ENCODE data around the gene PRR3.
"Not testable (repeated sequence)": the region's sequence is repeated elsewhere in the genome, so short reads cannot be mapped to it uniquely, and the experiment has no call there.

PRR3 gene, protein sequence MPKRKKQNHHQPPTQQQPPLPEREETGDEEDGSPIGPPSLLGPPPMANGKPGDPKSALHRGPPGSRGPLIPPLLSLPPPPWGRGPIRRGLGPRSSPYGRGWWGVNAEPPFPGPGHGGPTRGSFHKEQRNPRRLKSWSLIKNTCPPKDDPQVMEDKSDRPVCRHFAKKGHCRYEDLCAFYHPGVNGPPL

DNA sequence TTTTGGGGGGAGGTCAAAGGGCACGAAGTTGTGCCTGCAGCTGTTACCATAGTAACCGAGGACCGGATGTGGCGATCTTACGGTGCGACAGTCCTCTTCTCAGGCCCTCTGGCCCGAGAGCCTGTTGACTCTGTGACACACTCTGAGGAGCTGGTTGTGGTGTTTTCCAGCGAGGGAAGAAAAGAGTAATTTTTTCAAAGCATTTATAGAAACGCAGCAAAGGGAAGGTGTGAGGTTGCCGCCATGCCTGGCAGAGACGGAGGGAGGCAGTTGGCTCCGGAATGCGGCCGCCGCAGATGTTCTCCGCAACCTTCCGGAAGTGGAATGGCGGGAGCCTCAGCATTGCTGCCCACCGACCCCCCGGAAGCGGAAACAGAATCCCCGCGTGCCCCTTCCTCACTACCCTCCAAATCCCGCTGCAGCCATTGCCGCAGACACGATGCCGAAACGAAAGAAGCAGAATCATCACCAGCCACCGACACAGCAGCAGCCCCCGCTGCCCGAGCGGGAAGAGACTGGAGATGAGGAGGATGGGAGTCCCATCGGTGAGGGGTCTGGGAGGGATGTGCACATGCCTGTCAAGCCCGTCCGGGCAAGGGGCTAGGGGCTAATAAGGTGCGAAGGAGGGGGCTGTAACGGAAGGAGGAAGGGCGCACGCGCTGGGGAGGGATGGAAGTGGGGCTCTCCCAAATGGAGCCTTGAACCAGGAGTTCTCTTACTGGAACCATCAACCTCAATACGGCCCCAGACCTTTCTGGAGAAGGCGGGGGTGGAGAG is at the start of gene PRR3:
TSS of gene PRR3 (plus strand) at position 390 of the 777 bp plus-strand sequence. CDS start at position 440, 50 bp downstream.
- peak; percentile 58 to 76 for DNase-seq (ENCODE audit: low read depth in 2 of 2)

DNA sequence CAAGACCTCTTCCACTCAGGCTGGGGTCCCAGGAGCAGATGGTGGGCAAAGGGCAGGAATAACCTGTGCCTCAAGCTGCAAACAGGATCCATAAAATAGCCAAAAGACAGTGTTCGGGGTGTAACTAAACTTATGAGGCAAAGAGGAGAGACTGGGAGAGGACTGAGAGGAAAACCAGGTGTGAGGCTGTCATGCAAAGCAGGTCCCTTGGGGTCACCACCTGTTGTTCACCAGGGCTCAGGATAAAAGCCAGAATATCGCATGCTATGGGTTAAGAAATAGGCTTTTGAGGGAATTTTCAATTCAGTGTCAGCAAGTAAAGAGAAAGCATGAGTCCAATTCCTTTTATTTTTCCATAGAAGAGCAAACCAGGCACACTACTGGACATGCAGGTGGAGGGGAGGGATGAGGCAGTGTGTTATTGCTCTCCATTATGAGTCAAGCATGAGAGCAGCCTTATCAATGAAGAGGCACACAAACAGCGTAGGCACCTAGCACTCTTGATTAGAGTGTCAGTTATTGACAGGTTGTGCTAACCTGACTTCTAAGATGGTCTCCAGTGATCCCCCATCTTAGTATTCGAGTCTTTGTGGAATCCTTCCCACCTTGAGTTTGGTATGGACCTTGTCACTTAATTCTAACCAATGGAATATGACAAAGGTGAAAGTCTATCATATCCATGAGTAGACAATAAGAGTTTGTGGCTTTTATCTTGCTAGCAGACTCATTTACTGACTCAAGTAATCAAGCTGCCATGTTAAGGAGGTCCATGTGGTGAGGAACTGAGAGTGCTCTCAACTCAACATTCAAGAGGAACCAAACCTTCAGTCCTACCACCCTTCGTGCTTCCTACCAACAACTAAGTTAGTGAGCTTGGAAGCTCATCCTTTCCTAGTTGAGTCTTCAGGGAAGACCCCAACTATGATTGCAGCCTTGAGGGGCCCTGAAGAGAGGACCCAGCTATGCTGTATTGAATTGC is 49.0 kb upstream of the PRR3 start:
- DNase-seq (ENCODE audit: low read depth in 2 of 2): no peak

DNA sequence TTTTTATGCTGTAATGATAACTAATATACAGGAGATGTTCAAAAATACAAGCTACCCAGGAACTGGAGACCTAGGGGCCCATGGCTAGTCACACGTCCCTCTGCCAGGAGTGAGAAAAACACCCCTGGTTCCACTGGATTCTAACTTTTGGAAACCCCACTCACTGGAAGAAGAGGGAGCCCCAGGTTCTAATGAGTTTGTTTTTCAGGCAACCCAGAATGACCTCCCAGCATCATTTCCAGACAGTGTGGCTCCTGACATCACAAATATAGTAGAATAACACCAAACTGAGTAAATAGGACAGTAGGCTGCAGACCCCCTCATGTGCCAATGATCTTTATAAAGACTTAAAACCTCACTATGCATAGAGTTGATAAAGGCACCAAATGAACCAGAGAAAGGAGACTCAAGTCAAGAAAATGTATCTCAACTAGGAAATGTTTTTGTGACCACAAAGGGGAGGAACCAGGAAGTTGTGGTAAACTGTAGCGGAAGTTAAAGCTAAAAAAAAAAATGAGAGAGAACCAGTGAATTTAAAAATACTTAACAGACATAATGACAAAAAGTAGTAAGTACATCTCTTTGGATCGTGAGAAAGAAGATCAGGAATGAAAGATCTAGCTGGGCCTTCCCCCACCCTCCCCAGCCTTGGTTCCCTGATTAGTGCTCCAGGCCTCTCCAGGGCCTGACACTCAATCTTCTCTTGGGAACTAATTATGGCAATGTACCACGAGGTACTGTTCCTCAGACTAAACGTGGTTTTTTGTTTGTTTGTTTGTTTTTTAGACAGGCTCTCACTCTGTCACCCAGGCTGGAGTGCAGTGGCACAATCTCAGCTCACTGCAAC is 48.0 kb upstream of the PRR3 start:
- DNase-seq (ENCODE audit: low read depth in 2 of 2): no peak

DNA sequence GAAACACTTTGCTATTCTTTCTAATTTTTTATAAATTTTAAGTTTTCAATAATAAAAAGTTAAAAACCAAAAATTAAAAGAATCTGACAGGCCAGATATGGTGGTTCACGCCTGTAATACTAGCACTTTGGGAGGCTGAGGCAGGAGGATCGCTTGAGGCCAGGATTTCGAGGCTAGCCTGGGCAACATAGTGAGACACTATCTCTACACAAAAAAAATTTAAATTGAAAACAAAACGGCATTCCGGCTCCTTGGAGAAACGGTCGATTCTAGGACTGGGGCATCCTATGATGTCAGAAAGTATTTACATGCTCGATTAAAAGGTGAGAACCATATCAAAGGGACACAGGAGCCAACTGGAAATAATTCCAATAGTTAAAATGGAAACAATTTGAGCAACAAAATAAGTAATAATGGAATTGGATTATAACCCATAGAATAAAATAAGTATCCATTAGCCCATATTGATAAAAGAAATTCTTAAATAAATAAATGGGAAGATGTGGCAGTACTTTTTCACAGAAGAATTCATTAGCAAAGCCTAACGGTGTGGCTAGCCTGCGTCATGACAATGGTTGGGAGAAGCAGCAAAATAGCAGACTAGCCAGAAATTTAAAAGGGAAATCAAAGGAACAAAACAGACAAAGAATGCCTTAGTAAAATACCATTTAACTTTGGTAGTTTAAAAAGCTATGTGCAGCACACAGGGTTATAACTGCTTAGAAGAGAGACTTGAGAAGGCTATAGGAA is 46.5 kb upstream of the PRR3 start:
- no peak for DNase-seq (ENCODE audit: low read depth in 2 of 2)

DNA sequence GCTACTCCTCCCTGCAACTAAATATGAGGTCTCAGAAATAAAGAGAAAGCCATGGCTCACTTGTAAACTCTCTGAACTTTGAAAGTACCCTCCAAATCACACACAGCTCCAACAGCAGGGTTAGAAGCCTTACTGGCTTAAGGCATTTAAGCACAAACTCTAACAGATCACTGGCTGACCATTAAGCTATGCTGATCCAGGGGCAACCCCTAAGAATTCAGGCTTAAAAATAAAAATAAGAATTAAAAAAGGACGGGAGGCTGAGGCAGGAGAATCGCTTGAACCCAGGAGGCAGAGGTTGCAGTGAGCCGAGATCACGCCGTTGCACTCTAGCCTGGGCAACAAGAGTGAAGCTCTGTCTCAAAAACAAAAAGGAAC is 45.9 kb upstream of the PRR3 start:
- DNase-seq (ENCODE audit: low read depth in 2 of 2): no peak

DNA sequence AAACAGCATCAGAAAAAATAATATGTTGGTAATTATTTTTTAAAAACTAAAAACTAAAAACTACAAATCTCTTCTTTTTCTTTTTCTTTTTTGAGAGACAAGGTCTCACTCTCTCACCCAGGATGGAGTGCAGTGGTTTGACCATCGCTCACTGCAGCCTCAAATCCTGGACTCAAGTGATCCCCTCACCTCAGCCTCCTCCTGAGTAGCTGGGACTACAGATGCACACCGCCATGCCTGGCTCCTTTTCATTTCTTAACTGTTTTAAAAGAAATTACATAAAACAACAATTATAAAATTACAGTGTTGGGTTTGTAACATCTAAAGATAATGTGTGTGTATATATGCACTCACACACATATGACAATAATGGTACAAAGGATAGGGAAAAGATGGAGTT is 43.6 kb upstream of the PRR3 start:
- DNase-seq (ENCODE audit: low read depth in 2 of 2): no peak

DNA sequence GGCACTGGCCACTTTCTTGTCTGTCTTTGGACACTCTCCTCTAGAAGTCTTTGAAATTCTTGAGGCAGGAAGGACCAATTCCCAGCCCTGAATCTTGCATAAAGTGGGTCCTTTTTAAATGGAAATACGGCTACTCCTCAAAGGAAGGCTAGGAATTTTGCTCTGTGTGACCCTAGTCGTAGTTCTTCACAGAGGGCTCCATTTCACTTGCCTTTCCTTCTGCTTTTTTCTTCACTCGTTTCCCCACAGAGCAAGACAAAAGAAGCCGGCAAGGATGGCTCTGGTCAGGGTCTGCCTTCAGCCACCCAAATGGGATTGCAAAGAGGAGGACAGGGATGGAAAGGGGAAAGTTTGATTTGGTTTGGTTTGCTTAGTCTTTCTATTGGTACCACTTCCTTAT is 42.0 kb upstream of the PRR3 start:
- DNase-seq (ENCODE audit: low read depth in 2 of 2): no peak

DNA sequence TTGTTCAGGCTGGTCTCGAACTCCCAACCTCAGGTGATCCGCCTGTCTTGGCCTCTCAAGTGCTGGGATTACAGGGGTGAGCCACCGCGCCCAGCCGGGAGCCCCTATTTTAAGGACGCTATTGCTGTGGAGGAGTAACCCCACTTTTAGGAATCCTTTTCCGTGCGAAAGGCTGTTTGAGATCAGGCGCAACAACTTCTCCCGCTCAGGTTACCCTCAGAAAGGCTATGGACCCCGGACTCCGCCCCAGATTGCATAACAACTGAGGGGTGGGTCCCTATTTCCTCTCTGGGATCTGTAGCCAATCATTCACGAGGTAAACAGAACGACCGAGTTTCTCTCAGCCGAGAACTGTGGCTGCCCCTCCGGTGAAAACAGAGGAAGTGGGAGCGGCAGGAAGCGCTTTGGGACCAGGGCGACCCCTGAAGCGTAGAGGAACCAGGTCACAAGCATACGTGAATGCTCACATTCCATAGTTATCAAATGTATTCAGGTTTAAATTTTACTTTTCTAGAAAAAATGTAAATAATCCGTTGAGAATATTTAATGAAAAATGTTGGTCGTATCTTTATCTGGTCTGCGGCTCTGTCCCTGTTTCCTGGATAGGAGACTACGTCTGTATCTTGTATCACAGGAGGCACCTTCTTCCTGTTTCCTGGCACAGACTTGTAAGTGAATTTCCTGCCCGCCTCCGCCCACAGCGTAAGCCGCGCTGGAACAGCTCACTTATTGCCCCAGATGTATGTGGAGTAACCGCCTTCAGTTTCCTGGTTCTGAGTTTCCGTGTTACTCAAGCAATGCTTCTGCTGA is 40.9 kb upstream of the PRR3 start:
- DNase-seq (ENCODE audit: low read depth in 2 of 2): peak; percentile 78 to 82

DNA sequence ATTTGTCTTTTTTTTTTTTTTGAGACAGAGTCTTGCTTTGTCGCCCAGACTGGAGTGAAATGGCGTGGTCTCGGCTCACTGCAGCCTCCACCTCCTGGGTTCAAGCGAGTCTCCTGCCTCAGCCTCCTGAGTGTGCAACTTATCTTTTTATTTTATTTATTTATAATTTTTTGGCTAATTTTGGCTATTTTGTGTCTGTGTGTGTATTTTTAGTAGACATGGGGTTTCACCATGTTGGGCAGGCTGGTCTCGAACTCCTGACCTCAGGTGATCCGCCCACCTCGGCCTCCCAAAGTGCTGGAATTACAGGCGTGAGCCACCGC is 40.4 kb upstream of the PRR3 start:
- not testable (repeated sequence) for DNase-seq (ENCODE audit: low read depth in 2 of 2)

DNA sequence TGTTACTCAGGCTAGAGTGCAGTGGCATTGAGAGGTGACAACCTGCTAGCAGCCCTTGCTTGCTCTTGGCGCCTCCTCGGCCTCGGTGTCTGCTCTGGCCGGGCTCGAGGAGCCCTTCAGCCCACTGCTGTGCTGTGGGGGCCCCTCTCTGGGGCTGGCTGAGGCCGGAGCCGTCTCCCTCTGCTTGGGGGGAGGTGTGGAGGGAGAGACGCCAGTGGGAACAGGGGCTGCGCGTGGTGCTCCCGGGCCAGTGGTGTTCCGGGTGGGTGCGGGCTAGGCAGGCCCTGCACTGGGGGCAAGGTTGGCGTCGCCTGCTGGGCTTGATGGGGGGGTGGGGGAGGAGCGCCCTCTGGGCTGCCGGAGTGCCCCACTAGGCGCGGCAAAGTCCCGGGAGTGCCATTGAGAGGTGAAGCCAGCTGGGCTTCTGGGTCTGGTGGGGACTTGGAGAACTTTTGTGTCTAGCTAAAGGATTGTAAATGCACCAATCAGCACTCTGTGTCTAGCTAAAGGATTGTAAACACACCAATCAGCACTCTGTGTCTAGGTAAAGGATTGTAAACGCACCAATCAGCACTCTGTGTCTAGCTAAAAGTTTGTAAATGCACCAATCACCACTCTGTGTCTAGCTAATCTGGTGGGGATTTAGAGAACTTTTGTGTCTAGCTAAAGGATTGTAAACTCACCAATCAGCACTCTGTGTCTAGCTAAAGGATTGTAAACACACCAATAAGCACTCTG is 39.2 kb upstream of the PRR3 start:
- DNase-seq (ENCODE audit: low read depth in 2 of 2): not testable (repeated sequence)

DNA sequence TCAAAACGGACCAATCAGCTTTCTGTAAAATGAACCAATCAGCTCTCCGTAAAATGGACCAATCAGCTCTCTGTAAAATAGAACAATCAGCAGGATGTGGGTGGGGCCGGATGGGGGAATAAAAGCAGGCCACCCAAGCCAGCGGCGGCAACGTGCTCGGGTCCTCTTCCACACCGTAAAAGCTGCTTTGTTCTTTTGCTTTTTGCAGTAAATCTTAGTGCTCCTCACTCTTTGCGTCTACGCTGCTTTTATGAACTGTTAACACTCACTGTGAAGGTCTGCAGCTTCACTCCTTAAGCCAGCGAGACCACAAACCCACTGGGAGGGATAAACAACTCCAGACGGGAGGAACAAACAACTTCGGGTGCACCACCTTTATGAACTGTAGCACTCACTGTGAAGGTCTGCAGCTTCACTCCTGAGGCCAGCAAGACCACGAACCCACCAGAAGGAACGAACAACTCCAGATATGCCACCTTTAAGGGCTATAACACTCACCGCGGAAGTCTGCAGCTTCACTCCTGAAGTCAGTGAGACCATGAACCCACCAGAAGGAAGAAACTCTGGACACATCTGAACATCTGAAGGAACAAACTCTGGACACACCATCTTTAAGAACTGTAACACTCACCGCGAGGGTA is 38.5 kb upstream of the PRR3 start:
- not testable (repeated sequence) for DNase-seq (ENCODE audit: low read depth in 2 of 2)

DNA sequence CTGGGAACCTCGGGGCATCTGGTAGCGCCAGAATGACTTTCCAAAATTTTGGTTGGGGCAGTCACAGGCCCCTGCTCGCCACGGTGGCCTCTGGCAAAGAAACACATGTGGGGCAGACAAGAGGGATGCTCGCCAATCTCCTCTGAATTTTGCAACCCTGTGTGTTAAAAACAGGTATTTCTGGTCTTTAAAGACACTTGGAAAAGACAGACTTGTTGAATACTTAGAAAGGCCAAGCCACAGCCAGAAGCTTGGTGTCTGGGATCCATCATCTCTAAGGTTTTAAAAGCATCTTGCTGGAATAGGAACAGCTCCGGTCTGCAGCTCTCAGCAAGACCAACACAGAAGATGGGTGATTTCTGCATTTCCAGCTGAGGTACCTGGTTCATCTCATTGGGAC is 36.6 kb upstream of the PRR3 start:
- no peak for DNase-seq (ENCODE audit: low read depth in 2 of 2)

DNA sequence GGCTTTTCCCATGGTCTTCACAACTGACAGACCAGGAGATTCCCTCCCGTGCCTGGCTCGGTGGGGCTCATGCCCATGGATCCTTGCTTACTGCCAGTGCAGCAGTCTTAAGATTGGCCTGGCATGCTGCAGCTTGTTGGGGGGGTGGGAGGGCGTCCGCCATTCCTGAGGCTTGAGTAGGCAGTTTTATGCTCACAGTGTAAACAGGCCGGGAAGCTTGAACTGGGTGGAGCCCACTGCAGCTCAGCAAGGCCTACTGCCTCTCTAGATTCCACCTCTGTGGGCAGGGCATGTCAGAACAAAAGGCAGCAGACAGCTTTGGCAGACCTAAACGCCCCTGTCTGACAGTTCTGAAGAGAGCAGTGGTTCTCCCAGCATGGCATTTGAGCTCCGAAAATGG is 36.0 kb upstream of the PRR3 start:
- DNase-seq (ENCODE audit: low read depth in 2 of 2): not testable (repeated sequence)

DNA sequence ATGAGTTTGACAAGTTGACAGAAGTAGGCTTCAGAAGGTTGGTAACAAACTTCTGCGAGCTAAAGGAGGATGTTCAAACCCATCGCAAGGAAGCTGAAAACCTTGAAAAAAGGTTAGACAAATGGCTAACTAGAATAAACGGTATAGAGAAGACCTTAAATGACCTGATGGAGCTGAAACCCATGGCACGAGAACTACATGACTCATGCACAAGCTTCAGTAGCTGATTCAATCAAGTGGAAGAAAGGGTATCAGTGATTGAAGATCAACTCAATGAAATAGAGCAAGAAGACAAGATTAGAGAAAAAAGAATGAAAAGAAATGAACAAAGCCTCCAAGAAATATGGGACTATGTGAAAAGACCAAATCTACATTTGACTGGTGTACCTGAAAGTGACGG is 35.1 kb upstream of the PRR3 start:
- DNase-seq (ENCODE audit: low read depth in 2 of 2): not testable (repeated sequence)

DNA sequence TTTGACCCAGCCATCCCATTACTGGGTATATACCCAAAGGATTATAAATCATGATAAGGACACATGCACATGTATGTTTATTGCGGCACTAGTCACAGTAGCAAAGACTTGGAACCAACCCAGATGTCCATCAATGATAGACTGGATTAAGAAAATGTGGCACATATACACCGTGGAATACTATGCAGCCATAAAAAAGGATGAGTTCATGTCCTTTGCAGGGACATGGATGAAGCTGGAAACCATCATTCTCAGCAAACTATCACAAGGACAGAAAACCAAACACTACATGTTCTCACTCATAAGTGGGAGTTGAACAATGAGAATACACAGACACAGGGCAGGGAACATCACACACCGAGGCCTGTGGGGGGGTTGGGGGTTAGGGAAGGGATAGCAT is 30.7 kb upstream of the PRR3 start:
- DNase-seq (ENCODE audit: low read depth in 2 of 2): not testable (repeated sequence)

DNA sequence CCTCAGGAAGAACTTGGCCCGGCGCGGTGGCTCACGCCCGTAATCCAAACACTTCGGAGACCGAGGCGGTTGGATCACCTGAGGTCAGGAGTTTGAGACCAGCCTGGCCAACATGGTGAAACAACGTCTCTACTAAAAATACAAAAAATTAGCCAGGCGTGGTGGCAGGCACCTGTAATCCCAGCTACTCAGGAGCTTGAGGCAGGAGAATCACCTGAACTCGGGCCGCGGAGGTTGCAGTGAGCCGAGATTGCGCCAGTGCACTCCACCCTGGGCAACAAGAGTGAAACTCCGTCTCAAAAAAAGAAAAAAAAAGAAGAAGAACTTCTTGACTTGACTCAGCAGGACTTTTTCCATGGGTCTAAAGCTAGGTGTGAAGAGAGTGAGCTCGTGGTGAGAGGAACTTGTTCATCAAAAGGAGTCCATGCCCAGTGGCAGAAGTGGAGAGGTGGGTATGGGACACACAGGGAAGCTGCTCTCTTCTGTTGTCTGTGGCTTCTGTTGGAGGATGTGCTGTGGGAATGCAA is 27.7 kb upstream of the PRR3 start:
- DNase-seq (ENCODE audit: low read depth in 2 of 2): peak in 1 of 2 donors; percentile 43

DNA sequence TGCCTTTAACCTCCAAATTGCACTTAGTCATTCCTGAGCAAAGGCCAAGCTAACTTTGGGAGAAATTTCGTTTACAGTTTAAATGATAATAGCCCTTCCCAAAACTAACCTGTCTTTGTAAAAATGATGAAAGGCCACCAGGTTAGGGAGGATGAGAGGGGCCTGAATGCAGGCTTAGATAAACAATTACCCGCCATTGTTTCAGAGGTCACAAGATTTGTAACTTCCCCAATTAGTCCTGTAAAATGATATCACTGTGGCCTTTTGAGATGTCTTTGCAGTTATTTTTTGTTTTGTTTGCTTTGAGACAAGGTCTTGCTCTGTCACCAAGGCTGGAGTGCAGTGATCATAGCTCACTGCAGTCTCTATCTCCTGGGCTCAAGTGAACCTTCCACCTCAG is 27.1 kb upstream of the PRR3 start:
- DNase-seq (ENCODE audit: low read depth in 2 of 2): no peak

DNA sequence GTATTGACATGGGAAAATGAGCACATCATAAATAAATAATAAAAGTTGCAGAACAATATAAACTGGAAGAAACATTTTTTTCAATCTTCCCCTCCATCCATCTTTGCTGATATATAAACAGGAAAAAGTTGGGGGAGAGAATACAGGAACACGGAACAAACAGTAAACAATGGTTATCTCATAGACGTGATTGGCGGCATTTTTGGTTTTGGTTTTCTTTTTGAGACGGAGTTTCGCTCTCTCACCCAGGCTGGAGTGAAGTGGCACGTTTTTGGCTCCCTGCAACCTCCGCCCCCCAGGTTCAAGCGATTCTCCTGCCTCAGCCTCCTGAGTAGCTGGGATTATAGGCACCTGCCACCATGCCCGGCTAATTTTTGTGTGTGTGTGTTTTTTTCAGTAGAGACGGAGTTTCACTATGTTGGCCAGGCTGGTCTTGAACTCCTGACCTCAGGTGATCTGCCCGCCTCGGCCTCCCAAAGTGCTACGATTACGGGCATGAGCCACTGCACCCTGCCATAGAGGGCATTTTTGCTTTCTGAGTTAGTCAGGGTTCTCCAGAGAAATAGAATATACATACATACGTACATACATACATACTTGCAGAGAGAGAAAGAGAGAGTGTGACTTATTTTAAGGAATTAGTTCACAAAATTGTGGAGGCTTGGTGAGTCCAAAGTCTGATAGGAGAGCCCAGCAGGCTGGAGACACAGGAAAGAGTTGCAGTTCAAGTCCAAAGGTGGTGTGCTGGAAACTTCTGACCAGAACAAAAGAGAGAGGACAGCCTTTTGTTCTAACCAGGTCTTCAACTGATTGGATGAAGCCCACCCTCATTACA is 23.4 kb upstream of the PRR3 start:
- no peak for DNase-seq (ENCODE audit: low read depth in 2 of 2)
